ENCODE measurements around the gene MEOX1. TPM values are rescaled to one million over a fixed set of nuclear protein-coding genes. Genes with fewer than 3 reads are reported as not detected.

MEOX1 gene
- total and polyA plus RNA-seq, 7 donors = 3.9 to 8.7 (median 6.4) TPM

- no peak overlapping the region for H3K4me3 ChIP-seq
- TF ChIP-seq CTCF (IDR thresholded peaks at IDR 0.05) = no peak
- intact Hi-C loops (cut with DNase I) = no loop called here
- H3K27ac ChIP-seq = no peak overlapping the region
- no peak for DNase-seq
- no peaks in the 10 kb centered on the region for H3K36me3 ChIP-seq (ENCODE audit: insufficient read depth in 1 of 2, low read depth in 1 of 2)
- no peak for ATAC-seq
- peaks cover 0 to 4% (median 0%) of the 10 kb centered on the region in 3 donors for H3K27me3 ChIP-seq (ENCODE audit: insufficient read depth in 3 of 3, low read length in 2 of 3)
- no peaks in the 10 kb centered on the region for H3K9me3 ChIP-seq
- H3K4me1 ChIP-seq = no peaks in the 10 kb centered on the region
Observed at GRCh38 chr17:43625606-43626005, 36.1 kb downstream of the MEOX1 start.

- no peak for ATAC-seq
- Histone ChIP-seq H3K4me1 (no peaks in the 10 kb centered on the region), H3K36me3 (ENCODE audit: insufficient read depth in 1 of 2, low read depth in 1 of 2) (no peaks in the 10 kb centered on the region), H3K27ac (no peak overlapping the region), H3K27me3 (ENCODE audit: insufficient read depth in 3 of 3, low read length in 2 of 3) (peaks cover 0 to 4% (median 0%) of the 10 kb centered on the region in 3 donors), H3K4me3 (no peak overlapping the region), H3K9me3 (no peaks in the 10 kb centered on the region)
- DNase-seq = no peak
- no peak for TF ChIP-seq CTCF (IDR thresholded peaks at IDR 0.05)
- intact Hi-C loops (cut with DNase I) = no loop called here
- 14 to 27% (median 21%) methylated on average over 2 of the region's 2 CpGs for WGBS, 3 donors
Observed at GRCh38 chr17:43620581-43620980, 41.1 kb downstream of the MEOX1 start.

GRCh38 chr17:43620147-43620546 lies 41.6 kb downstream of the MEOX1 start:
- TF ChIP-seq CTCF (IDR thresholded peaks at IDR 0.05) = no peak
- Histone ChIP-seq H3K4me1 (no peaks in the 10 kb centered on the region), H3K4me3 (no peak overlapping the region), H3K27ac (no peak overlapping the region), H3K9me3 (no peaks in the 10 kb centered on the region), H3K27me3 (ENCODE audit: insufficient read depth in 3 of 3, low read length in 2 of 3) (peaks cover 0 to 4% (median 0%) of the 10 kb centered on the region in 3 donors), H3K36me3 (ENCODE audit: insufficient read depth in 1 of 2, low read depth in 1 of 2) (no peaks in the 10 kb centered on the region)
- WGBS, 3 donors = 81 to 87% (median 82%) methylated on average over 9 of the region's 9 CpGs
- DNase-seq (no peak), ATAC-seq (no peak)
- intact Hi-C loops (cut with DNase I) = no loop called here

GRCh38 chr17:43619705-43620104 lies 42.0 kb downstream of the MEOX1 start:
- no peaks in the 10 kb centered on the region for H3K9me3 ChIP-seq
- H3K27me3 ChIP-seq (ENCODE audit: insufficient read depth in 3 of 3, low read length in 2 of 3) = peaks cover 0 to 4% (median 0%) of the 10 kb centered on the region in 3 donors
- no peaks in the 10 kb centered on the region for H3K36me3 ChIP-seq (ENCODE audit: insufficient read depth in 1 of 2, low read depth in 1 of 2)
- ATAC-seq (no peak), DNase-seq (no peak)
- H3K4me3 ChIP-seq = no peak overlapping the region
- TF ChIP-seq CTCF (IDR thresholded peaks at IDR 0.05) = no peak
- no peaks in the 10 kb centered on the region for H3K4me1 ChIP-seq
- WGBS, 3 donors = 76 to 87% (median 81%) methylated on average over 5 of the region's 5 CpGs
- no peak overlapping the region for H3K27ac ChIP-seq
- intact Hi-C loops (cut with DNase I) = no loop called here

- no peaks in the 10 kb centered on the region for H3K4me1 ChIP-seq
- no peaks in the 10 kb centered on the region for H3K9me3 ChIP-seq
- DNase-seq (no peak), ATAC-seq (no peak)
- no peak overlapping the region for H3K27ac ChIP-seq
- no peak overlapping the region for H3K4me3 ChIP-seq
- no peaks in the 10 kb centered on the region for H3K36me3 ChIP-seq (ENCODE audit: insufficient read depth in 1 of 2, low read depth in 1 of 2)
- WGBS, 3 donors = 75 to 81% (median 78%) methylated on average over 8 of the region's 8 CpGs
- TF ChIP-seq CTCF (IDR thresholded peaks at IDR 0.05) = no peak
- H3K27me3 ChIP-seq (ENCODE audit: insufficient read depth in 3 of 3, low read length in 2 of 3) = peaks cover 0 to 4% (median 0%) of the 10 kb centered on the region in 3 donors
- intact Hi-C loops (cut with DNase I) = no loop called here
Observed at GRCh38 chr17:43618276-43618675, 43.4 kb downstream of the MEOX1 start.

Measured in psoas muscle (tissue), 8 donors.